NCI-H510A treated with DMSO at 0.1 percent for 48 hours (cell line): ENCODE results near the gene SAE1.
"Not testable (repeated sequence)": the region's sequence is repeated elsewhere in the genome, so short reads cannot be mapped to it uniquely, and the experiment has no call there.

Source experiments
- DNase-seq: peaks from one replicate; lab custom pipeline; 2025; lab: John Stamatoyannopoulos, UW

The SAE1 gene

DNA sequence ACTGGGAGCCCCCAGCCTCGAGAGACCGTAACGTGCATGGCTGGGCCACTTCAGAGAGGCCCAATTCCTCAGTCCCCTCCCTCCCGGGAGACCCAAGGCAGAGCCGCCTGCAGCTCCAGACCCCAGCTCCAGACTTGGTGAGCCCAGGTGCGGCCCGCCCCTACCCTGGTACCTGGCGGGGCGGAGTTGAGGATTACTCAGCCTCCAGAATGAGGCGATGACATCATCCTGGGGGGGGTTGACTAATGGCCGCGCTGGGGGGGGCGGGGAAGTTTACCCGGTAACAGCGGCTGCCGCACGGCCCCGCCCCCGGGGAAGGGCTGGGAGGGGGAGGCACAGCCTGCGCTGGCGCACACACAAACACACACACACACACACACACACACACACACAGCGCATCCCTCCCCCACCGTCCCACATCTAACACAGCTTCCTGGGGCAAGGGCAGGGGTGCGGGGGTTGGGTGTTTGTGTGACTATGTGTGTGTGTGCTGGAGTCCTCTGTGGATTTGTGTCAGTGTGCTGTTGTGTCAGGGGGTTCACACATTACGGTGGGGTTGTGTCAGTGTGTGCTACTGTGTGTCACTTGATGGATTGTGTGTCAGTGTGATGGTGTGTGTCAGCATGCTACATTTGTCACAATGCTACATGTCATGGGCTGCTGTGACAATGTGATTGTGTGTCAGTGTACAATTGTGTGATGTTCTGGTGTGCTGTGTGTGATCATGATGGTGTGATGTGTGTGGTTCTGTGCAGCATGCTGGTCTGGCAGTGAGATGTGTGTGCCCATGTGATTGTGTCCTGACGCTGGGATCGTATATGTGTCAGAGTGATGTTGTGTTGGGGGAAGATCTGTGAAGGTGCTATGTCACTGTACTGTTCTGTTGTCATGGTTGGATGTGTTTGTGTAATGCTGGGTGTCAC, 110.6 kb downstream of the SAE1 start:
- peak; percentile 87 for DNase-seq

DNA sequence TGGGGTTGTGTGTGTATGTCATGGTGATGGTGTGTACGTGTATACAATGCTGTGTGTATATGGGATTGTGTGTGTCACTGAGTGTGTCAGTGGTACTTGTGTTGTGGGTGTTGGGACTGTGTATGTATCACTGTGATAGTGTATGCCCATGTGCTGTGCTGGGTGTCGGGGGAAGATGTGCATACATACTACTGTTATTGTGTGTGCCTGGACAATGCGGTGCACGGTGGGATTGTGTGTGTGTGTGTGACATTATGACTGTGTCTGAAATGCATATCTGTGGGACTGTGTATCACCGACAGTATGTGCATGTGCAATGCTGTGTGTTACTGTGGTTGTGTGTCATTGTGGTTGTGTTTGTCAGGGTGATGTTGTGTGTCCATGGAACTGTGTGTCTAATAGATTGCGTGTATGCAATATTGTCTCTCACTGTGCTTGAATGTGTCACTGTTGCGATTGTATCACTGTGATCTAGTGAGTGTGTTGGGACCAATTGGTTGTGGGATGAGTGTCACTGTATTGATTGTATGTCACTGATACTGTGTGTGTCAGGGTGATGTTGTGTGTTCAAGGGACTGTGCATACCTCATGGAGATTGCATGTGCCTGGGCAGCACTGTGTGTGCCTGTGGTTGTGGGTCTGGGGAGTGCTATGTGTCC, 111.4 kb downstream of the SAE1 start:
- DNase-seq = no peak

DNA sequence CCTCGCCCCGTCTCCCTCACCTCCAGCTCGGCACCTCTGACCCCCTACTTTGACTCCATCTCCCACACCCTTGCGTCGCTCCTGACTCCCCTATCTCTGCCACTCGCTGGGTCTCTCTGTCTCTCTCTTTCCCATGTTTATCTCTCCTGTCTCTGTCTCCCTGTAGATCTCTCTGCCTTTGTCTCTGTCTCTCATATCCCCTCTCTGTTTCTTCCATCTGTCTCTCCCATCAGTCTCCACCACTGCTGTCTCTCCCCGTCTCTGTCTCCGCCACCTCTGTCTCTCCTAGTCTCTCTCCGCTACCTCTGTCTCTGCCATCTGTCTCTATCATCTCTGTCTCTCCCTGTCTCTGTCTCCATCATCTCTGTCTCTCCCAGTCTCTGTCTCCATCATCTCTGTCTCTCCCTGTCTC, 112.7 kb downstream of the SAE1 start:
- DNase-seq = no peak

DNA sequence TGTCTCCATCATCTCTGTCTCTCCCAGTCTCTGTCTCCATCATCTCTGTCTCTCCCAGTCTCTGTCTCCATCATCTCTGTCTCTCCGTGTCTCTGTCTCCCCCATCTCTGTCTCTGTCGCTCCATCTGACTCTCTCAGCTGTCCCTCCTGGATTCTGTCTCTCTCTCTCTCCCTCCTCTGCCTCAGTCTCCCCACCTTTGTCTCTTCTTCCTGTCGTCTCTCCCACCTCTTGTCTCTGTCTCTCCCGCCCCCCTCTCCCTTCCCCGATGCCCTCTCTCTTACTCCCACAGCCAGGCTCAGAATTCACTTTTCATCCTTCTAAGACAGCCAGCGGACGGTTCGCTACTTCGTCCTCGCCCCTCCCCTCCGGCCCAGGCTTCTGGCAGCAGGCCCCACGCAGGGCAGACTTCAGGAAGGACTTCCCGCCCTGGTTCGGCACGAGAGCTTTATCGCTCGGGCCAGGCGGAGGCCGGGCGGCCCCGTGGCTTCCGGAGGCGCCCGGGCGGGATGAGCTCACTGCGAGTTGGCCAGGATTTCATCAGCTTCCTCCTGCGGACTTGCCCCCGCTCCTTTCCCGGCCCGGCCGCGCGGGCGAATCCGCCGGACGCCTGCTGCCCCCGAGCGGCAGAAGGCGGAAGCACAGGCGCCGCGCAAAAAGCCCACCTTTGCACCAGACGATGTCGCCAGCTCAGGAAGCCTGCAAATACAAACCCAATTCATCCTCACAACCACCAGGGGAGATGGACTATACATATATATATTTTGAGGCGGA, 113.3 kb downstream of the SAE1 start:
- peak; percentile 91 for DNase-seq

DNA sequence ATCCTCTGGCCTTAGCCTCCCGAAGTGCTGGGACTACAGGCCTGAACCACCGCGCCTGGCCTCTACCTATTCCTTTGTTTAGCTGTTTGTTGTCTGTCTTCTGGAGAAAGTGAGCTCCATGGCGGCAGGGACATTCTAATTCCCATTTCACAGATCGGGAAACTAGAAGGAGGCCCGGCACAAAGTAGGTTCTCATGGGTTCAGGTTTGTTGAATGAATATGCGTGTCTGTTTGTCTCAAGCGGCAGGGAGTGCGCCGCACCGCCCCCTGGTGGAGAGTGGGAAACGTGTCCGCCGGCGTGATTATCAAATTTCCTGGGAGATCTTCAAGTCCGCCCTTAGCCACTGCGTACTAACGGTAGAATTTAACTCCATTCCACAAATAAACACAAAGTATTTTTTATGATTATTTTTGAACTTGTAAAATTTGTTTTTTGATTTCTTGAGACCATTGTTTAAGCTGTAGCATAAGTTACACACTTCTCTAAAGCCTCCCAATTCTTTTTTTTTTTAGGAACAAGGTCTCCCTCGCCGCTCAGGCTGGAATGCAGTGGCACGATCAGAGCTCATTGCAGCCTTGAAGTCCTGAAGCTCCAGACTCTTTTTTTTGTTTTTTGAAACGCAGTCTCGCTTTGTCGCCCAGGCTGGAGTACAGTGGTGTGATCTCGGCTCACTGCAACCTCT, 116.8 kb downstream of the SAE1 start:
- peak; percentile 74 for DNase-seq

DNA sequence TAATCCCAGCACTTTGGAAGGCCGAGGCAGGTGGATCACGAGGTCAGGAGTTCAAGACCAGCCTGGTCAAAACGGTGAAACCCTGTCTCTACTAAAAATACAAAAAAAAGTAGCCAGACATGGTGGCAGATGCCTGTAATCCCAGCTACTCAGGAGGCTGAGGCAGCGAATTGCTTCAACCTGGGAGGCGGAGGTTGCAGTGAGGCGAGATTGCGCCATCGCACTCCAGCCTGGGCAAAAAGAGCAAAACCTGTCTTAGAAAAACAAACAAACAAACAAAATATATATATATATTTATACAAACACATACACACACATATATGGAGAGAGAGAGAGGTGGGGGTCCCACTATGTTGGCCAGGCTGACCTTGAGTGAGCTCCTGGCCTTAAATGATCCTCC, 122.4 kb downstream of the SAE1 start:
- not testable (repeated sequence) for DNase-seq

DNA sequence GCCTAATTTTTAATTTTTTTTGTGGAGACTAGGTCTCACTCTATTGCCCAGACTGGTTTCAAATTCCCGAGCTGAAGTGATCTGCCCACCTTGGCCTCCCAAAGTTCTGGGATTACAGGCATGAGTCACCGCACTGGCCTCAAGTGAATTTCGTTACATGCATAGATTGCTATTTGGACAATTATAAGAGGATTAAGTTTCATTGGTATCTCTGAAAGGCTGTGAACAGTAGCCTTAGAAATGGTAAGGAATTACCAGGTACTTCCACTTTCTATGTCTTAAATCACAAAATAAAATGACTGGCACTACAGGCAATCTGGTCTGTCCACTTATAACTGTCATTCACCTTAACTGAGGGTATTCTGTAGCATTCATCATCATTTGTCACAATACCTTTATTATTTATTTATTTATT, 122.8 kb downstream of the SAE1 start:
- no peak for DNase-seq

DNA sequence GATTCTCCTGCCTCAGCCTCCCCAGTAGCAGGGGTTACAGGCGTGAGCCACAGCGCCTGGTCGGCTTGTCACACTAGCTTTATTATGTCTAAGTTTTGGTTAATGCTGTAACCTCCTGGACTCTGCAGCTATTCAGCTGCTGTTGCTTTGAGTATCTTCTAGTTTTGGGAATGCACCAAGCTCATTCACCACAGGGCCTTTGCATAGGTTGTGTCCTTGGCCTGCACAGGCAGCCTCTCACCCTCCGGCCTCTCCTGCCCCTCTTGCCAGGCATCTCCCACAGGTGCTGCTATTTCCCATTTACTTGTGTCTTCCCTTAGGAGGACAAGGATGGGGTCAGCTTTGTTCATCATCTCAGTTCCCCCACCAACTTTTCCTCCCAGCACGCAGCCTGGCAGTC, 123.3 kb downstream of the SAE1 start:
- no peak for DNase-seq

DNA sequence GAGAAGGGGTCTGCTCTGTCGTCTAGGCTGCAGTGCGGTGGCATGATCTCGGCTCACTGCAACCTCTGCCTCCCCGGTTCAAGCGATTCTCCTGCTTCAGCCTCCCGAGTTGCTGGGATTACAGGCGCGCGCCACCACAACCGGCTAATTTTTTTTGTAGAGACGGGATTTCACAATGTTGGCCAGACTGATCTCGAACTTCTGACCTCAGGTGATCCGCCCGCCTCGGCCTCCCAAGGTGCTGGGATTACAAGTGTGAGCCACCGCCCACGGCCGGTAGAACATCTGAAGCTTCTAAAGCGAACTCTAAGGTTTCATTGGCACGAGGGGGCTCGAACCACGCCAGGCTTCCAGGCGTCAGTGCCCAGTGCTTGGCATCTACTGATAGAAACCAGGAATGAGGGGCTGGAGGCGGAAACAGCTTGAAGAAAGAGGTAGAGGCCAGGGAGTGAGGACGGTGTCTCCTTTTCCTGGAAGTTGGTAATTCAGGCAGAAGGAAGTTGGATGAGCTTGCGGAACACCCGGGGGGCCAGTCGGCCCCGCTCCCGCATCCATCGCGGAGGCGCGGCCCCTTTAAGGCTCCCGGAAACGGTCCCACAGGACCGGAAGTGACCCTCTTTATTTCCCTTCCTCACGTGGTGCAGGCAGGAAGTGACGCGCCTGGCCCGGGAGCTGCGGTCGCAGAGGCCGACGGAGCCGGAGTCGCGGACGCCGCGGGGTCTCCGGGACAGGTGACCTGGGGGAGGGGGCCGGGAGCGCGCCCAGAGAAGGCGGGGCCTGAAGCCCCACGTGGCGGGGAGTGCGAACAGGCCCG, 125.5 kb downstream of the SAE1 start, which contains the start of gene CCDC9:
TSS of gene CCDC9 (plus strand) at position 647 of the 814 bp plus-strand sequence. CDS start 1,876 bp downstream, outside the sequence.
- peak; percentile 92 for DNase-seq

DNA sequence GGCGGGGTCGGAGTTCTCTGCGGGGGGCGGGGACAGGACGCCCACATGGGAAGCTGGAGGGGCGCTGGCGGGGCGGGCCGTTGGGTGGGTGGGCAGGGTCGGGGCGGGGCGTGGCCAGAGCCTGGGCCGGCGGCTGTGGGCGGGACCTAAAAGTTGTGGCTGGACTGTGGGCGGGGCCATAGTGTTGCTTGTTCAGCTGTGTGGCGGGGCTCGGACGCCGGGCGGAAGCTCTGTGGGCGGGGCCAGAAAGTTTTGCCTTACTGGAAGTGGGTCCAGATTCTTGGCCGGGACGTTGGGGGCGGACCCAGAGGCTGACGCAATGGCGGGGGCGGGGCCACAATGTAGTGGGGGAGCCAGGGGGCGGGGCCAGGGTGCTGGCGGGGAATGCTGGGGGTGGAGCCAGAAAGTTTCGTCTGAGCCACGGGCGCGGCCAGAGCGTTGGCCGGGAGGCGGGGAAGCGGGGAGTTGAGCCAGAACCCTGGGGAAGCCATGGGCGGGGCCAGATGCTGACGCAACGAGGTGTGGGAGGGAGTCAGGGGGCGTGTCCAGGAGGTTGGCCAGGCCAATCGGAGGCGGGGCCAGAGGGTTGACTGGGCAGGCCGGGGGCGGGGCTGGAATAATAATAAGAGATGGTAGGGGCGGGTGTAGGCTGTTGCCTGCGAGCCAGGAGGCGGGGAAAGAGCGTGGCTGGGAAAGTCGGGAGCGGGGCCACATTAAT, 126.2 kb downstream of the SAE1 start:
- DNase-seq = peak; percentile 100

DNA sequence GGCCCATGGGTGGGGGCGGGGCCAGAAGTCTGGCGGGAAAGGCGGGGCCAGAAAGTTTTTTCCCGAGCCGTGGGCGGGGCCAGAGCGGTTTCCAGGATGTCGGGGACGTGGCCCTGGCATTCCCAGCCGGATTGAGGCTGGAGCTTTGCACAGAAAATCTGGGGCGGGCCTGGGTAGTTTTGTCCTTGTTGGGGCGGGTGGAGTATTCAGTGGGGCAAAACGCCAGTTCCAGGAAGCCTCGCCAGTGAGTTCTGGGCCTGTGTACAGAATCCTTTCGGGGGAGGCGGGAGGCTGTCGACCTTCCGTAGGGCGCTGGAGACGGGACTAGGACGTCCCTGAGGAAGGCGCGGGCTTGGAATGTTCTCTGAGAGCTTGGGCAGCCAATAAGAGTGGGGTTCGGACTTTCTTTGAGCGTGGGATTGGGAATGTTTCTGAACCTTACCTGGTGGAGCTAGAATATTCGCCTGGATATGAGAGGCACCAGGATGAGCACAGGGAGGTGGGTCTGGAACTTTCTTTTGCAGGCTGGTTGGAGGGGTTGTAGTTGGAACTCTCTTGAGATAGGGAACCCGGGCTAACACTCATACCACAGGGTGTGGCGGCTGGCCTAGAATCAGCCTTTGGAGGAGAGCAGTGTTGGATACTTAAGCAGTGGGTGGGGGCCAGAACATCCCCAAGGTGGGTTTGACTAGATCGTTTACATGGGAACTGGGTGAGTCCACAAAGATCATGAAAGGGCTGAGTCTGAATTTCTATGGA, 127.0 kb downstream of the SAE1 start:
- peak; percentile 67 for DNase-seq

DNA sequence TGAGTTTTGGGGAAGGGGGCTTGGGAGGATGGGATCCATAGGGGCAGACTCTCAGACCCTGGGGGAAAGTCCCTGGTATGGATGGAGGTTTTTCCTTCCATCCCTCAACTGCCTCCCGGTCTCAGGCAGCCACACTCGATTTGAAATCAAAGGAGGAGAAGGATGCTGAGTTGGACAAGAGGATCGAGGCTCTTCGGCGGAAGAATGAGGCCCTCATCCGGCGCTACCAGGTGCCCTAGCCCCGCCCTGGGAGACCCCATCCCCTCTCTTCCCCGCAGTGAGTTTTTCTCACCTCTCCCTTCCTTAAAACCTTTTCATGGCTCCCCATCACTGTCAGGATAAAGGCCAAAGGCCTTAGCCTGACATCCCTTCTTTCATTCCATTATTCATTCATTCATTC, 127.8 kb downstream of the SAE1 start:
- DNase-seq = no peak

DNA sequence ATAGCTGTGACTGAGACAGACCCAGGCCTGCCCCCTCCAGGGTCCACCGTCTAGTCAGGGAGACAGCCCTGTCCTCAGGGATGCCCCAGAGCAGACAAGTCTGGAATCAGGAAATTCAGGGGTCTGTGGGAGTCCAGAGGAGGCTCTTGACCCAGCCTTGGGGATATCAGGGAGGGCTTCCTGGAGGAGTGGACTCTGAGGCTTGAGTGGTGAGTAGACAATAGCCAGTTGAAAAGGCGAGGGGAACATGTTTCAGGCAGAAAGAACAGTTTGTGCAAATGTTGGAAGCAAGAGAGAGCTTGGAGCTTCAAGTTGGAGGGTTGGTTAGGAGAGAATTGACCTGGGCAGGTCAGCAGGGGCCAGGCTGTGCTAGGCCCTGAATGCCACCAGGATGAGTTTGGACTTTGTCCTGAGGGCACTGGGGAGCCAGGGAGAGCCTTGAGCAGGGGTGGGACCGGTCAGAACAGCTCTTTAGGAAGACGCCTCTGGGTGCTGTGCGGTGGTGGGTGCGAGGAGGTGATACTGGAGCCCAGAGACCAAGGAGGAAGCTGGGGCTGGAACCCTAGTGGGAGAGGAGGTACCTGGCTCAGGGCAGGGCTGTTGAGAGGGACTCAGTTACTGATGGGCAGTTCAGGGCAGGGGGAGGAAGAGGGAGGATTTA, 128.4 kb downstream of the SAE1 start:
- DNase-seq = no peak
